HCT116 (cell line): Measurements from ENCODE around the gene IER3. TPM values are rescaled to one million over a fixed set of nuclear protein-coding genes. Genes with fewer than 3 reads are reported as not detected.

Experiments
- ATAC-seq: fragments of 200-7000 bp; cut with Tn5 transposase; 2 replicates; pipeline ENCODE4 v1.9.1; 2020; ENCODE audit warnings: mild to moderate bottlenecking, moderate library complexity
- BruUV-seq: library from RNA; stranded (reverse); fragments of 400-500 nt; replicated peaks from 2 replicates; lab custom pipeline; 2021; lab: Mats Ljungman, UMichigan
- CTCF ChIA-PET: fragments of 300-600 bp; sonication (Branson Sonifier 250); formaldehyde crosslinking; loops from one replicate; lab custom pipeline; 2021; ENCODE audit warnings: antibody characterized with exemption; lab: Charles Lee
- POLR2A ChIA-PET: fragments of 300-600, 350-600 bp; sonication (Branson Sonifier 250); formaldehyde crosslinking; loops from one replicate; lab custom pipeline; 2021; ENCODE audit warnings: antibody characterized with exemption; lab: Charles Lee
- RAD21 ChIA-PET, 2 experiments: fragments of 300-600 bp; sonication (Branson Sonifier 250); formaldehyde crosslinking; loops; one replicate each; lab custom pipeline; 2023; ENCODE audit warnings: low total read pairs in 2 of 2; ENCODE audit not compliant: uncharacterized antibody in 2 of 2, unreplicated experiment in 2 of 2, low non-redundant PET in 1 of 2; lab: Charles Lee
- DNase-seq: peaks from one replicate; pipeline ENCODE4 v3.0.0-alpha.2; 2010; ENCODE audit warnings: low read depth, low spot score
- H2AFZ ChIP-seq: fragments of 200-600 bp; shearing (Covaris generic), sonication (generic); 2 replicates; pipeline ENCODE4 v1.6.1; 2017; ENCODE audit warnings: low read depth, mixed run types, mixed read lengths, antibody characterized with exemption, low read length; ENCODE audit not compliant: poor library complexity, severe bottlenecking
- H3K27ac ChIP-seq: 2 replicates; pipeline ENCODE4 v1.5.1; 2012; ENCODE audit warnings: low read depth, low read length
- H3K27me3 ChIP-seq: fragments of 200-600 bp; sonication (generic); 2 replicates; pipeline ENCODE4 v1.6.1; 2016; ENCODE audit warnings: mixed run types, low read length, mixed read lengths; ENCODE audit not compliant: insufficient read depth
- H3K36me3 ChIP-seq, 2 experiments: fragments of 200-500 bp in 1 of 2; fragments of 200-600 bp in 1 of 2; sonication (Bioruptor generic) in 1 of 2; sonication (generic) in 1 of 2; 2 replicates each; pipeline versions ENCODE4 v1.5.1 to v1.6.1; 2014 to 2016; ENCODE audit warnings: low read length in 2 of 2, inconsistent platforms in 1 of 2, mixed read lengths in 1 of 2, mixed run types in 1 of 2; ENCODE audit not compliant: insufficient read depth in 2 of 2, control insufficient read depth in 1 of 2
- H3K4me1 ChIP-seq, 2 experiments: fragments of 200-600 bp in 1 of 2; sonication (generic) in 1 of 2; 2 replicates each; pipeline versions ENCODE4 v1.5.1 to v1.6.1; 2012 to 2017; ENCODE audit warnings: low read length in 2 of 2, inconsistent platforms in 1 of 2, mild to moderate bottlenecking in 1 of 2, mixed read lengths in 1 of 2, mixed run types in 1 of 2, moderate library complexity in 1 of 2; ENCODE audit not compliant: insufficient read depth in 2 of 2, control insufficient read depth in 1 of 2
- H3K4me2 ChIP-seq: fragments of 200-600 bp; sonication (generic); 2 replicates; pipeline ENCODE4 v1.6.1; 2017; ENCODE audit warnings: mixed run types, low read length, mixed read lengths
- H3K4me3 ChIP-seq, 2 experiments: fragments of 200-600 bp in 1 of 2; sonication (generic) in 1 of 2; replicated peaks in 1 of 2; 2 replicates each; pipeline ENCODE4 v1.5.1; 2011 to 2016; ENCODE audit warnings: low read length in 2 of 2, control low read depth in 1 of 2, low read depth in 1 of 2, mild to moderate bottlenecking in 1 of 2, mixed read lengths in 1 of 2, mixed run types in 1 of 2
- H3K79me2 ChIP-seq: fragments of 200-600 bp; sonication (generic); 2 replicates; pipeline ENCODE4 v1.6.1; 2017; ENCODE audit warnings: mild to moderate bottlenecking, mixed run types, low read length, moderate library complexity, mixed read lengths; ENCODE audit not compliant: insufficient read depth
- H3K9ac ChIP-seq: fragments of 200-600 bp; sonication (generic); 2 replicates; pipeline ENCODE4 v1.6.1; 2016; ENCODE audit warnings: low read length, mixed read lengths
- H3K9me2 ChIP-seq: fragments of 200-600 bp; sonication (generic), shearing (Covaris generic); 2 replicates; pipeline ENCODE4 v1.6.1; 2017; ENCODE audit warnings: mixed run types, mild to moderate bottlenecking, moderate library complexity; ENCODE audit not compliant: insufficient read depth
- H3K9me3 ChIP-seq, 2 experiments: fragments of 200-500 bp in 1 of 2; fragments of 200-600 bp in 1 of 2; sonication (Bioruptor generic) in 1 of 2; sonication (generic) in 1 of 2; 2 replicates each; pipeline ENCODE4 v1.6.1; 2014 to 2017; ENCODE audit warnings: low read length in 2 of 2, mixed read lengths in 2 of 2, inconsistent platforms in 1 of 2, low read depth in 1 of 2, mild to moderate bottlenecking in 1 of 2, mixed run types in 1 of 2, moderate library complexity in 1 of 2; ENCODE audit not compliant: control insufficient read depth in 1 of 2, insufficient read depth in 1 of 2
- H4K20me1 ChIP-seq: fragments of 200-600 bp; sonication (generic), shearing (Covaris generic); 2 replicates; pipeline ENCODE4 v1.6.1; 2017; ENCODE audit warnings: mixed run types, mild to moderate bottlenecking, moderate library complexity; ENCODE audit not compliant: insufficient read depth
- EZH2 ChIP-seq: fragments of 200-600 bp; sonication (generic); IDR thresholded peaks from 2 replicates; pipeline ENCODE4 v1.6.1; 2017; ENCODE audit warnings: antibody characterized with exemption, mixed run types
- FOSL1 ChIP-seq: IDR thresholded peaks from 2 replicates; pipeline ENCODE4 v1.6.1; 2012; ENCODE audit warnings: low read depth
- SIN3A ChIP-seq: IDR thresholded peaks from 2 replicates; pipeline ENCODE4 v1.6.1; 2012; ENCODE audit warnings: low read depth
- SP1 ChIP-seq: IDR thresholded peaks from 2 replicates; pipeline ENCODE4 v1.6.1; 2012; ENCODE audit warnings: low read depth
- ZFX ChIP-seq: fragments of 450-650 bp; IDR thresholded peaks from 2 replicates; pipeline ENCODE4 v1.6.1; 2017
- intact Hi-C: fragments of 100-400 bp; cut with micrococcal nuclease; formaldehyde crosslinking; loops from 2 replicates; pipeline ENCODE4 v1.10.0; 2022
- total RNA-seq: library from RNA; stranded (reverse); gene quantifications from one replicate; pipeline ENCODE4 v1.2.1, GENCODE V29; 2021; ENCODE audit not compliant: unreplicated experiment
- TF ChIP-seq, protein P1 (sequence below): IDR thresholded peaks from 2 replicates; pipeline ENCODE4 v1.6.1; 2012
- TF ChIP-seq, protein P2 (sequence below): IDR thresholded peaks from 2 replicates; pipeline ENCODE4 v1.6.1; 2012
- TF ChIP-seq, protein P3 (sequence below), 3 experiments: fragments of 200-600 bp in 1 of 3; sonication (generic) in 1 of 3; IDR thresholded peaks in 2 of 3; conservative IDR thresholded peaks in 1 of 3; 2 replicates each; pipeline ENCODE4 v1.5.1; 2012 to 2017; ENCODE audit warnings: low read depth in 2 of 3, low read length in 2 of 3, antibody characterized with exemption in 1 of 3, borderline replicate concordance in 1 of 3, control low read depth in 1 of 3, mild to moderate bottlenecking in 1 of 3, mixed read lengths in 1 of 3, mixed run types in 1 of 3, moderate library complexity in 1 of 3; ENCODE audit not compliant: insufficient read depth in 1 of 3

Gene IER3
- total RNA-seq, 1 experiment from 2014 or later = 952 TPM

DNA sequence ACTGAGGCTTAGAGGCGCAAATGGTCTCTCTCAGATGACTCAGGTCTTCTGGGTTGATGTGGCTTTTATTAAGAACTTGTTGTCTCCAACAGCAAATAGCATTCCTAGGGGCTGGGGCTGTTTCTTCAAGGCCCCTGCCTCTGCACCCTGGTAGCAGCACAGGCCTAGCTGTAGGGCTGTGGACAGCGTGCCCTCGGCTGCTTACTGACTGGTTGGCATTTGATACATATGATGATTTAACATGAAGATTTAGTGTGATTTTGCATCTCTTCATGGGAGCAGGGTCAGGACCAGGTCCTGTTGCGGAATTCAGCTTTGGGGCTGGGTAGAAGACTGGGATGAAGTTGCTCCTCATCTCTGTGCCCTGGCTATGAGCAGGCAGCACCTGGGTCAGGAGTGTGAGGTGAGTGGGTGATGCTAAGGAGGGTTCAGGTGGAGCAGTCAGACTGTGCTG, 24.3 kb upstream of the IER3 start:
- ATAC-seq (peak; percentile 12), DNase-seq (no peak)
- H3K9me2 ChIP-seq = no peaks in the 10 kb centered on the region
- no peaks in the 10 kb centered on the region for H3K27me3 ChIP-seq
- H4K20me1 ChIP-seq = no peaks in the 10 kb centered on the region
- no peak overlapping the region for H2AFZ ChIP-seq
- H3K9me3 ChIP-seq = no peaks in the 10 kb centered on the region
- ChIA-PET RAD21 (interaction anchor here (0.8 to 1.5 kb wide), 4 partner anchors 16 to 46 kb away, joined by 3 to 6 read pairs (median 5); no protein-coding TSS in a partner anchor), POLR2A (interaction anchor here (1.0 to 12.4 kb wide), 12 partner anchors 10 to 153 kb away, joined by 4 to 195 read pairs (median 28); partner anchors contain the start of genes FLOT1, IER3 and MDC1), CTCF (interaction anchor here (1.0 kb wide), 1 partner anchor 16 kb away, joined by 4 read pairs; no protein-coding TSS in a partner anchor)
- TSS peak; percentile 88 for BruUV-seq
- no peaks in the 10 kb centered on the region for H3K79me2 ChIP-seq
- TF ChIP-seq, protein P1, sequence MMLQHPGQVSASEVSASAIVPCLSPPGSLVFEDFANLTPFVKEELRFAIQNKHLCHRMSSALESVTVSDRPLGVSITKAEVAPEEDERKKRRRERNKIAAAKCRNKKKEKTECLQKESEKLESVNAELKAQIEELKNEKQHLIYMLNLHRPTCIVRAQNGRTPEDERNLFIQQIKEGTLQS = no peak
- peak; percentile 27; the same call in 1 of the 2 replicates for TF ChIP-seq ZFX
- H3K4me1 ChIP-seq = peaks cover 66 to 76% of the 10 kb centered on the region in 2 experiments
- peak overlapping the region in 1 of 2 experiments; percentile 48; a peak in 2 of 4 replicates for H3K4me3 ChIP-seq
- no peaks in the 10 kb centered on the region for H3K36me3 ChIP-seq
- peak overlapping the region; percentile 76 for H3K27ac ChIP-seq
- H3K4me2 ChIP-seq = peak overlapping the region; percentile 86
- intact Hi-C loops = loop anchor here (1.0 kb wide), 4 partner anchors 13 to 46 kb away; partner anchors contain the start of gene IER3
- peak overlapping the region; percentile 77 for H3K9ac ChIP-seq

DNA sequence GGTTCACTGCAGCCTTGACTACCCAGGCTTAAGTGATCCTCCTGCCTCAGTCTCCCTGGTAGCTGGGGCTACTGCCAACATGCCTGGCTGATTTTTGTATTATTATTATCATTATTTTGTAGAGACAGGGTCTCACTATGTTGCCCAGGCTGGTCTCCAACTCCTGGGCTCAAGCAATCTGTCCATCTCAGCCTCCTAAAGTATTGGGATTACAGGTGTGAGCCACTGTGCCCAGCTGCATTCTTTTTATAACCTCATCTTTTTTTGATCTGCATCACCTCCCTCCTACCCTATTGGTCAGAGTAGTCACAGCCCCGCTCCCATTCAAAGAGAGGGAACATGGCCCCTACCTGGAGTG, 23.6 kb upstream of the IER3 start:
- BruUV-seq = no TSS peak
- Histone ChIP-seq H3K27ac (peak overlapping the region; percentile 76), H3K27me3 (no peaks in the 10 kb centered on the region), H3K4me1 (peaks cover 73 to 81% of the 10 kb centered on the region in 2 experiments), H3K9me2 (no peaks in the 10 kb centered on the region), H2AFZ (no peak overlapping the region), H3K79me2 (no peaks in the 10 kb centered on the region), H3K9me3 (no peaks in the 10 kb centered on the region), H3K4me3 (no peak overlapping the region), H4K20me1 (no peaks in the 10 kb centered on the region), H3K9ac (peak overlapping the region; percentile 77), H3K36me3 (no peaks in the 10 kb centered on the region), H3K4me2 (peak overlapping the region; percentile 86)
- no peak for TF ChIP-seq SP1
- TF ChIP-seq, protein P2, sequence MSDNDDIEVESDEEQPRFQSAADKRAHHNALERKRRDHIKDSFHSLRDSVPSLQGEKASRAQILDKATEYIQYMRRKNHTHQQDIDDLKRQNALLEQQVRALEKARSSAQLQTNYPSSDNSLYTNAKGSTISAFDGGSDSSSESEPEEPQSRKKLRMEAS = no peak
- TF ChIP-seq, protein P3, sequence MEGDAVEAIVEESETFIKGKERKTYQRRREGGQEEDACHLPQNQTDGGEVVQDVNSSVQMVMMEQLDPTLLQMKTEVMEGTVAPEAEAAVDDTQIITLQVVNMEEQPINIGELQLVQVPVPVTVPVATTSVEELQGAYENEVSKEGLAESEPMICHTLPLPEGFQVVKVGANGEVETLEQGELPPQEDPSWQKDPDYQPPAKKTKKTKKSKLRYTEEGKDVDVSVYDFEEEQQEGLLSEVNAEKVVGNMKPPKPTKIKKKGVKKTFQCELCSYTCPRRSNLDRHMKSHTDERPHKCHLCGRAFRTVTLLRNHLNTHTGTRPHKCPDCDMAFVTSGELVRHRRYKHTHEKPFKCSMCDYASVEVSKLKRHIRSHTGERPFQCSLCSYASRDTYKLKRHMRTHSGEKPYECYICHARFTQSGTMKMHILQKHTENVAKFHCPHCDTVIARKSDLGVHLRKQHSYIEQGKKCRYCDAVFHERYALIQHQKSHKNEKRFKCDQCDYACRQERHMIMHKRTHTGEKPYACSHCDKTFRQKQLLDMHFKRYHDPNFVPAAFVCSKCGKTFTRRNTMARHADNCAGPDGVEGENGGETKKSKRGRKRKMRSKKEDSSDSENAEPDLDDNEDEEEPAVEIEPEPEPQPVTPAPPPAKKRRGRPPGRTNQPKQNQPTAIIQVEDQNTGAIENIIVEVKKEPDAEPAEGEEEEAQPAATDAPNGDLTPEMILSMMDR (IDR thresholded peaks at IDR 0.05 in 2 of 3, conservative IDR thresholded peaks at IDR 0.05 in 1 of 3; ENCODE audit: borderline replicate concordance in 1 of 3, insufficient read depth in 1 of 3, low read depth in 2 of 3, low read length in 2 of 3) = no peak
- no peak for TF ChIP-seq FOSL1
- TF ChIP-seq EZH2 = no peak
- no peak for TF ChIP-seq SIN3A
- ATAC-seq (no peak), DNase-seq (no peak)
- ChIA-PET RAD21 (no interaction called here), POLR2A (interaction anchor here (1.0 to 12.4 kb wide), 9 partner anchors 9 to 51 kb away, joined by 4 to 195 read pairs (median 77); partner anchors contain the start of genes FLOT1, IER3 and MDC1), CTCF (no interaction called here)
- intact Hi-C loops = no loop called here
